HG03460 (cell line): Measurements from ENCODE around the gene ZNF70.

Source experiments
- ATAC-seq: cut with Tn5 transposase; IDR thresholded peaks from one replicate; pipeline ENCODE4 v1.9.1; 2021; ENCODE audit not compliant: unreplicated experiment

ZNF70 gene

GRCh38 chr22:23695571-23696325 is 55.2 kb downstream of the ZNF70 start:
- no peak for ATAC-seq

- ATAC-seq: no peak
Observed at GRCh38 chr22:23695141-23695540, 55.8 kb downstream of the ZNF70 start.

DNA sequence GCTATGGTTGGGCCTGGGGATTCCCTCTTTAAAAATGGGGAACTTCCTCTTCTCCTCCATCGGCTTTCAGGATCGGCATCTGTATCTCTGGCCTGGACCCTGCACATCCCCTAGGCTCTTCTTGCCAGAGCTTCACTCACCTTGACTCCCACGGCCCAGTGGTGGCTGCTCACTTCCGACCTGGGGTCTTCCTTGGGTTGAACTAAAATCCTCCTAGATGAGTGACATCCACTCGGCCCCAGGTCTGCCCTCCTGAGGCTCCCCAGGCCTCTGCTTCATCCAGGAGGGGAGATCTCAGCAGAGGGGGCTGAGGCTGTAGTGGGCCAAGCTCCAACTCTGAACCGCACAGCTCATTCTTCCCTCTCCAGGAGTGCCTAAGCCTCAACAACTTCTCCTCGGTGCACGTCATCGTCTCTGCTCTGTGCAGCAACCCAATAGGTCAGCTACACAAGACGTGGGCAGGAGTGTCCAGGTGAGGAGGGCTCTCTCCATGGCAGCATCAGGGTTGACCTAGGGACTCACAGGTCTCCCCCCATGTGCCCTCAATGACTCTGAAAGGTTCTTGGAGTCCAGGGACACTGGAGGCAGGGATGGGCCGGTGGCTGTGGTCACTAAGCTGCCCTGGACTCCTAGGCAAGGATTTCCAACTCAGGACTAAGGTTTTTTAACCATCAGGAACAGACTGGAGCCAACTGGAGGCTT is 56.8 kb downstream of the ZNF70 start:
- no peak for ATAC-seq

DNA sequence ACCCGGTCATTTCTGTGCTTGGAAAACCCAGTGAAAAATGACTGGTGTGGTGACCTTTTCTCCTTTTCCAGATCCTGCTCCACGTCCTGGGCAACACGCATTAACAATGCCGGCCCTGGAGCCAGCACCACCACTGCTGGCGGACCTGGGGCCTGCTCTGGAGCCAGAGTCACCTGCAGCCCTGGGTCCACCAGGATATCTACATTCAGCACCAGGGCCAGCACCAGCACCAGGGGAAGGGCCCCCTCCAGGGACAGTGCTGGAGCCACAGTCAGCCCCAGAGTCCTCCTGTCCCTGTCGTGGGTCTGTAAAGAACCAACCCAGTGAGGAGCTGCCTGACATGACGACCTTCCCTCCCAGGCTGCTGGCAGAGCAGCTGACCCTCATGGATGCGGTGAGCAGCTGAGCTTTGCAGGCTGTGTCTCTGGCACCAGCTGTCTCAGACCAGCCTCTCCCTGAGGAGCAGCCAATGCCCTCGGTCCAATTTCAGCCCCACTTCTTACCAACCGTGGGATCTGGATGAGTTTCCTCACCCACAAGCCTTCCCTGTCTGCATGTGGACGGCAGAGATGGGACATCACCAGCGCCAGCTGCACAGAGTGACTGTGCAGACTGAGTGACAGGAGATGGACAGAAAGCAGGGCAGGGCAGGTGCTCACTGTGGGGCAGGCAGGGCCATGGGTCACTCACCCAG is 58.2 kb downstream of the ZNF70 start:
- ATAC-seq: no peak

GRCh38 chr22:23691748-23692423 is 59.0 kb downstream of the ZNF70 start:
- ATAC-seq: no peak

- no peak for ATAC-seq
Observed at GRCh38 chr22:23690713-23691112, 60.2 kb downstream of the ZNF70 start, which contains the start of gene RGL4. TSS of gene RGL4 (plus strand) at chr22:23691013. CDS start at chr22:23692031, 1,018 bp downstream.

GRCh38 chr22:23689414-23689813 is 61.5 kb downstream of the ZNF70 start:
- no peak for ATAC-seq
